Skeletal muscle cell (primary cell): ENCODE results near the gene UBE2O.

ENCODE experiments used
- DNase-seq: peaks from one replicate; pipeline ENCODE4 v3.0.0-alpha.2; 2010; ENCODE audit warnings: low read depth
- H3K4me3 ChIP-seq: 2 replicates; pipeline ENCODE4 v1.5.1; 2011; ENCODE audit warnings: low read depth, mild to moderate bottlenecking, control low read depth, low read length, moderate library complexity

The UBE2O gene

GRCh38 chr17:76469076-76469990 lies 16.4 kb upstream of the UBE2O start:
- H3K4me3 ChIP-seq, result no peak overlapping the region
- no peak for DNase-seq

GRCh38 chr17:76468634-76469010 lies 15.7 kb upstream of the UBE2O start:
- H3K4me3 ChIP-seq, result no peak overlapping the region
- no peak for DNase-seq

DNA sequence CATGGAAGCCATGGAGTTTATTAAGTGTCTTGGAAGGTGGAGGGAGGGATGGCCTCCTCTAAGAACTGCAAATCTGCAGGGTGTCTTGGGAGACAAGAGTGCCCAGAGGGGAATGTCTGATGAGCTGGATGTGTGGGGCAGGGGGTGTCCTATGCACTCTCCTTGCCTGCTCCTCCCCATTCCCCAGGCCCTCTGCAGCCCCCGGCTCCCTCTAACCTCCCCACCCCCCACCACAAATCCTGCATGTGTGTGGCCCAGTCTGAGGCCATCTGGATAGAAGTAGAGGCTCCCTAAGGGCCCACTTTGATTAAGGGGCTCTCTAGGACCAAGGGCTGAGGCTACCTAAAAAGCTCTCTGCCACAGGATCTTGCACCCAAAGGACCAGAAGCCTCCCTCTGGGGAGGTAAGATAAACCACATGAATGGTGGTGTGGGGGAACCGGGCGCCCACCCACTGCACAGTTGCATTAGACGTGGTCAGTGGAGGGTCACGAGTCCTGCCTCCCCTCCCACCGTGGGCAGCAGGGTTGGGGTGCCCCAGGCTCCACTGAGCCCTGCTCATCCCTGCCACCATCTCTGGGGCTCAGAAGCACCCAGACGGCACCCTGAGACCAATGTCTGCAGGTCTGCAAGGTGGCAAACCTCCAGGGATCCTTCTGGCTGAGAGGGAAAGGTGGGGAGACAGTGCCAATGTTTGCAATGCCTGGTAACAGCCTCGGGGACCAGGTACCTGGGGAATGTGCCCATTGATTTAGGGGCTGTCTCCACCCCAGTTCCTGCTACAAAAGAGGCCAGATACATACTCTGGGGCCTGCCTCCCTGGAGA lies 15.1 kb upstream of the UBE2O start:
- no peak for DNase-seq
- no peak overlapping the region for H3K4me3 ChIP-seq

- no peak for DNase-seq
- no peak within 1 kb of the TSS for H3K4me3 ChIP-seq
Observed at GRCh38 chr17:76467366-76467765, 14.4 kb upstream of the UBE2O start, which contains the start of gene AANAT. AANAT (plus strand) TSS chr17:76467603; CDS start chr17:76468747, 1,144 bp downstream.

- DNase-seq, result no peak
- H3K4me3 ChIP-seq, result no peak overlapping the region
Observed at GRCh38 chr17:76466775-76467130, 13.8 kb upstream of the UBE2O start.

DNA sequence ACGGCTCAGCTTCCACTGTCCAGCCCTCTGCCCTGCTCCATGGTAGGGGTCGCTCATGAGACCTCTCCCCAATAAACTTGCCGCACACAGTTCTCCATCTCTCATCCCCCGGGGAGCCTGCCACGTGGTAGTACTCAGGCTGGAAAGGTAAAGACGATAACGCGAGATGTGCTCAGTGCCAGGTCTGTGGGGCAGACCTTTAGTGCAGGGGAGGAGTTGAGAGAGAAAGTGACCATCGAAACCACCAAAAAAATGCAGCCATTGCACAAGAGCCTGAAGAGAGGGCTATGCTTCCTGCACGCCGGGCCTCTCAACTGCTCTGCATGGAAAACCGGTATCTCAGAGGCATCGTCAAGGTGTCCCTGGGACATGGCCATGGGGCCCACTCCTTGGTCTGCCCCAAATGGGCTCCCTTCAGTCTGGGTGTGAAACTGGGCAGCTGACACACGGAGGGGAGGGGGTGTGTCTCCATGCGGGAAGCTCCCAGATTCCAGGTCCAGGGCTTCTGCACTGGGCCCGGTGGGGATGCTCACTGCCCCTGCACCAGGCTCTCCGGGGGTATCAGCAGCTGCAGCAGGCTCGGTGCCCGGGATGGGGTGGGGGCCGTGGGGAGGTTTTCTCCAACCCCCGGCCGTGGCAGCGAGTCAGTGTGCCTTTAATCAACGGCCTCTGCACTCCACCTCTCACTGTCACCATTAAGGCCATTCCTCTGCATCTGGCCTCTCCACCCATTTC lies 9.8 kb upstream of the UBE2O start:
- no peak overlapping the region for H3K4me3 ChIP-seq
- no peak for DNase-seq

GRCh38 chr17:76461765-76462555 lies 9.0 kb upstream of the UBE2O start:
- DNase-seq, result no peak

DNA sequence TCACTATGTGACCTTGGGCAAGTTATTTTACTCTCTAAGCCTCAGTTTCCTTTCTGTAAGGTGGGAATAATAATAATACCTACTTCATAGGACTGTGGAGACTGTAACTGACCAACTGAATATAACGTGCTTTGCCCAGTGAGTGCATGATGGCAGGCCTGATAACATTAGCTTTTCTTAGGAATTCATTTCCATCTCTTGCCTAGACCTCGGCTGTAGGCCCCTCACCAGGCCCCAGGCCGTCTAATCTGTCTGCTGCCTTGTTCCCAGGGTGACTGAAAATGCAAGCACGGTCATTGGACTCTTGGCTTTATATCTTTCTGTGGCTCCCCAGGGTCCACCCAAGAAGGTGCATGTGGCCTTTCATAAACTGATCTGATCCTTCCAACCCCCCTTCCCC lies 6.7 kb upstream of the UBE2O start:
- H3K4me3 ChIP-seq, result no peak overlapping the region
- no peak for DNase-seq

More at GRCh38 chr17:76461765-76462555, 9.0 kb upstream of the UBE2O start:
- H3K4me3 ChIP-seq, result no peak overlapping the region

DNA sequence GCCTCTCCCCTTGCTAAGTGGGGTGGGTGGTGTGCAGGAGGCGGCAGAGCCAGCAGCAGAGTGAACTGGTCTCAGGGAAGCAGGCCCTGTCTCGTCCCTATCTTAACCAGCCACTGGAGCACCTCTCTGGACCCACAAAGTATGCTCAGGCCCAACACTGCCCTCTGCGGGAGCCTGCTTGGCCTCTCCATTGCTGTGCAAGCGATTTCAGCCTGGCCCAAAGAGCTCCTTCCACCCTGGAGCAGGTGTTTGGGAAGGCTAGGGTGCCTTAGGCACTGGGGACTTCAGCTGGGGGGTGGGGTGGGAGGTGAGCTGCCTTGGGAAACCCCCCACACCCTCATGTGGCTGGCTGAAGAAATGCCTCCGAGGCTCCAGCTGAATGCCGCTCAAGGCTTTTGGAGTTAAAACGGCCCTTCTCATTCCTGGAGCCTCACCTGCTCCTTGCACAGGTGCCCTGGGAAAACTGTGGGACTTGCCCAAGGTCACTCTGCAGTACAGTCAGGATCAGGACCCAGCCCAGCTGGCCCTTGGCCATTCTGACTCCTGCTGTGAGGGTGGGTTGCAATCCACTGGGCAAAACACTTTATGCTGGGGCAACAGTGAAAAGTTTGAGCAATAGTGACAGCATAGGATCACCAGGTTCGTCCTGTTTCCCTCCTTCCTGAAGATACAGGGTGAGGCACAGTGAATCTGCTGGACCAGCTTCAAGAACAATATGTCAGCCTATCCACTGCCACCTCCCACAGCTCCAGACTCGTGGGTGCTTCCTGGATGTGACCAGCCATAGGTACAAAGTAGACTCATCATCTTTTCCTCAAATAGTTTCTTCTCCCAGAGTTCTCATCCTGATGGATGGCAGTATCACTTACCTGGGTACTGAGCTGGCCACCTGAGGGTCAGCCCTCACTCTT lies 5.9 kb upstream of the UBE2O start:
- no peak for DNase-seq
- H3K4me3 ChIP-seq, result no peak overlapping the region

GRCh38 chr17:76453431-76453743 lies 435 bp upstream of the UBE2O start:
- no peak for DNase-seq
- H3K4me3 ChIP-seq, result no peak overlapping the region

- no peak for DNase-seq
- peak overlapping the region; percentile 84 for H3K4me3 ChIP-seq
Observed at GRCh38 chr17:76452127-76452659, 759 bp downstream of the UBE2O start.

DNA sequence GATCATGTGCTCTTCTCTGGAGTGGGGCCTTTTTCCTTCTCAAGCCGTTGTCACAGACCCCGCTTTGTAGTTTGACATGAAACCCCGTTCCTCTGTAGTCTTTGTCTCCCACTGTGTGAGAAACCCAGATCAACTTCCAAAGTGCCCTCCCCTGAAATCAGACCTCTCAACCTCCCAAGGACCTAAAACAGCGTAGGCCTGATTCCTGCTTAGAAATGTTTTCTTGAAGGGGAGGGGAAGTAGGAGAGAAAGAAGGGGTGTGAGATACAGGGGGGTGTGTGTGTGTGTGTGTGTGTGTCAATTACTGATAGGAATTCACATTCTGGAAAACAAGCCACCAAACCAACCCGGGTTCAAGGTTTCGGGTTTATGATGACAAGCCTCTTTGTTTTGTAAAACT lies 1.4 kb downstream of the UBE2O start:
- peak overlapping the region; percentile 84 for H3K4me3 ChIP-seq

GRCh38 chr17:76449126-76449525 lies 3.8 kb downstream of the UBE2O start:
- no peak overlapping the region for H3K4me3 ChIP-seq
- DNase-seq, result no peak

More for the DNA sequence above, 1.4 kb downstream of the UBE2O start:
- no peak for DNase-seq

- no peak for DNase-seq
- no peak overlapping the region for H3K4me3 ChIP-seq
Observed at GRCh38 chr17:76447931-76448652, 4.9 kb downstream of the UBE2O start.

GRCh38 chr17:76446449-76447231 lies 6.3 kb downstream of the UBE2O start:
- no peak overlapping the region for H3K4me3 ChIP-seq
- DNase-seq, result peak; percentile 64

DNA sequence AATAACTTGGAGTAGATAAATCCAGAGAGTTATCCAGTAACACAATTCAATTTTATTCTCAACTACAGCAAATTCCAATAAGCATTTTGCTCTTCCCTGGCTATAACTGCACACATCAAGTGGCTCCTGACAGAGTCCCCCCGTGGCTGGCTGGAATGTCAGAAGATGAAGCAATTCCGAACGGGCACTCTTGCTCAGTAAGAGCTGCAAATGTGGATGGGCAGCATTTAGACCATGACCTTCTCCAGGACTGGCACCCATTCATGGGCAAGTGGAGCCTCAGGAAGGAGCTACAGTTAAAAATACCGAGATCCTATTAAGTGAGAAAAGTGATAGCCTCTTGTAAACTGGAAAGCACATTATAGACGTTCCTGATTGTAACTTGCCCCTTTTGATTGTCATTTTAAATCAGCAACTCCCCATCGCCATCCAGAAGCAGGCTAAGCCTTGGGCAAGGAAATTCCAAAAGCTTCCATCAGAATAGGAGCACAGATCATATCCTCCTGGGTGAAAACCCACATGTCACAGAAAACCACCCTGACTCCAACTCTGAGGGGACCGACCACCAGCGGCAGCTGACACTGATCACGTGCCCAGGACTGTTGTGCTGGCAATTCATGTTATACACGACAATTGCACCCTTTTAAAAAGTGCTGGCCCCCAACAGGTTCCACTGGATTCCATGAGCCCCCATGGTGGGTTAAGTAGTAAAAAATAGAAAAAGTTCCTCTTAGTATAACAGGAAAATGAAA lies 7.1 kb downstream of the UBE2O start:
- no peak for DNase-seq
- H3K4me3 ChIP-seq, result no peak overlapping the region
